Hematopoietic multipotent progenitor cell treated with erythropoietin and hydrocortisone succinate and interleukin-3 and kit ligand, for 6 days (in vitro differentiated cells): ENCODE data around the gene SSTR5.

Source experiments
- DNase-seq: peaks from one replicate; pipeline ENCODE4 v3.0.0-alpha.2; 2015

SSTR5 gene

DNA sequence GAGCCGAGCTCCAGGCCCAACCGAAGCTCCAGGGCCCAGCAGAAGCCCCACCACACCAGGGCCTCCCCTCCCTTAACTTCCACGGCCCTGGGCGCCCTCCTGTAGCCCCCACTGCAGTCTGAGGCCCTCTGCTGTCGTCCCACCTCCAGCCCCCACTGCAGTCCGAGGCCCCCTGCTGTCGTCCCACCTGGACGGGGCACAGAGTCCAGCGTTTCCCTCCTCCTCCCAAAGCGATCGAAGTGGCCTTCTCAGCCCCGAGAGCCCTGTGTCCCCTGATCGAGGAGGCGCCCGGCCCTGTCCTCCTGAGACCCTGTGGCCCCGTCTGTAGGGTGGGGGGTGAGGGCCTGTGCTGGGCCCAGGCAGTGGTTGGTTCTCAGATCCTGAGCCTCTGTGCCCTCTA lies 54.6 kb downstream of the SSTR5 start:
- no peak for DNase-seq

DNA sequence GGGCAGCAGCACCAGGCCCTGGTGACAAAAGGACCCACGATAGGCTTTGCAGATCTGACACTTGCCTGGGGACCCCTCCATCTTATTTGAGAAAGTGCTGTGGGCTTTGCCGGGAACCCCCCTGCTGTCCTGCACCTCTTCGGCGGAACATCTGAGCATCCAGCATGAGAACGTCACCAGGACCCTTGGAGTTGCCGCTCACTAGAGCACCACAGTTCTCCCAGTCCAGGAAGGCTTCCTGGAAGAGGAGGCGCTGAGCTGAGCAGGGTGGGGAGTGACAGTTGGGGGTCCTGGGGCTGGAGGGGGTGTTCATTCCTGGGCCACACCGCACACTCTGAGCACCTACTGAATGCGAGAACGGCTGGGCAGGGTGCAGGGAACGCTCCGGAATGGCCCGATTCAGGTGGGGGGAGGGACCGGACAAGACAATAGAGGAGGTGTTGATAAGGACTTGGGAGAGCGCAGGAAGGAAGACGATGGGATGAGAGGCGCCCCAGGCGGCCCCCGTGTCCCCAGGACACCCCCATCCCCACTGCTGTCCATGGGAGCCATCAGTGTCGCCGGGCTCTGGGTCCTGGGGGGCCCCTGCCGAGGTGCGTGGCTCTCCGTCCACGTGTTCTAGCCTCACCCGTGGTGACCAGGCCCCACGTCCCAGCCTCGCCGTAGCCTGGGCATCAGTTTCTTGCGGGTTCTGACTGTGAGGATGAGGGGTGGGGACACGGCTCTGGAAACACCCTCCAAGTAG lies 55.6 kb downstream of the SSTR5 start:
- DNase-seq, result no peak

DNA sequence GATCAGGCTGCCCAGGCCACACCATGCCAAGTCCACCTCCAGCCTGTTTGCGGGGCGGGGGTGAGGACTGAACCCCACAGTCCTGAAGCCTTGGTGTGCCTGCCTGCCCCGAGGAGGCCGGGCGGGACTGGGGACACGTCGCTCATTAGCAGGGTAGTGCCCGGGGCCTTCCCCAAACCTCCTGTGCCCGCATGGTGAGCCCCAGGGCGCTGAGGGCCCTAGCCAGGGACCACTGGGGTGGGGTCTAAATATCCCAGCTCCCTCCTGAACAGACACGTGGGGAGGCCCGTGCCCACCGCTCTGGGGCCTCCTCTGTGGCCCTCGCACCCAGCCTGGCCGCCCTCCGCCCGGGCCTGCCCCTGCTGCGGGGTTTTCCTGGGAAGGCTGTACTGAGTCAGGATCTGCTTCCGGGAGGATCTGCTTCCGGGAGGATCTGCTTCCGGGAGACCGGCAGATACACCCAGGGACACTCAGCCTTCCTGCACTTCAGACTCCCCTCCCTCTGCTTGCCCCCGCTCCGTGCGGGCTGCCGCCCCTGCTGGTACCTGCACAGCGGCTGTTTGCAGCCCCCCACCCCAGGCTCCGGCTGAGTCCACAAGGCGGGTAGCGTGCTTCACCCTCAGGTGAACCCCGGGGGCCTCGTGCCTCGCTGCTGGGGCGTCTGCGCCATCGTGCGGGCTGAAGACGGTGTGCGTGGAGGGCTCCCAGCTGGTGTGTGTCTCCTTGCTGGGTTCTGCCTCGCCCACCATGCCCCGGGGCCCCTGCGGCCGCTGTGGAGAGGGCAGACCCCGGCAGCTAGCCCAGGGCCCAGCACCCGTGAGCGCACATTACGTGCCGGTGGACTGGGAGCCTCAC lies 56.8 kb downstream of the SSTR5 start:
- DNase-seq, result no peak

DNA sequence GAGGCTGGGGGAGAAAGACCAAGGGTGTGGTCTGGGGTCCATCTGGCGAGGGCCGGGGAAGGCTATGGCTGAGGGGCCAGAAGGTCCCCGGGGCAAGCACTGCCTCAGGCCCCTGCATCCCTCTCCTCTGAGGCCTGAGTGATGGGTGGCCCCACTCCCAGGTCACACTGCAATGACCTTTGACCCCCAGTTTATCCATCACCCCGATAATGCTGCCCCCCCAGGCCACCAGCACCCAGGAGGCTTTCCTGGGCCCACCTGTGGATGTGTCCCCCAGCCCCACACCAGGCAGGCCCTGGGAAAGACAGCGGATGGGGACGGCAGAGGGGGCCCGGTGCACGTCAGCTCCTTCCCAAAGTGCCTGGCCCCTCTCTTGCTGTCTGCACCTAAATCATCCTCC lies 57.8 kb downstream of the SSTR5 start:
- DNase-seq, result no peak
